Liver (tissue), 10 donors: ENCODE data around the gene INA. TPM values are rescaled to one million over a fixed set of nuclear protein-coding genes. Genes with fewer than 3 reads are reported as not detected.

Source experiments
- DNase-seq: peaks from one replicate; pipeline ENCODE4 v3.0.0-alpha.2; 2017; ENCODE audit warnings: low spot score
- H3K27ac ChIP-seq, 2 donors: one replicate each; pipeline ENCODE4 v1.7.0; 2013; ENCODE audit warnings: inconsistent platforms in 2 of 2, low read length in 2 of 2, control low read depth in 1 of 2, low read depth in 1 of 2, mild to moderate bottlenecking in 1 of 2
- H3K27me3 ChIP-seq, 4 donors: one replicate each; pipeline versions ENCODE4 v1.6.1 to v1.7.0; 2013; ENCODE audit warnings: low read length in 3 of 4, inconsistent platforms in 1 of 4, mild to moderate bottlenecking in 1 of 4, moderate library complexity in 1 of 4; ENCODE audit not compliant: control insufficient read depth in 4 of 4, insufficient read depth in 4 of 4
- H3K36me3 ChIP-seq, 4 donors: one replicate each; pipeline versions ENCODE4 v1.6.1 to v1.7.0; 2013; ENCODE audit warnings: low read length in 3 of 4, mild to moderate bottlenecking in 3 of 4, low read depth in 1 of 4, moderate library complexity in 1 of 4; ENCODE audit not compliant: control insufficient read depth in 4 of 4, insufficient read depth in 3 of 4
- H3K4me1 ChIP-seq, 4 donors: one replicate each; pipeline versions ENCODE4 v1.6.1 to v1.7.0; 2013; ENCODE audit warnings: low read length in 3 of 4, mild to moderate bottlenecking in 3 of 4, moderate library complexity in 1 of 4; ENCODE audit not compliant: control insufficient read depth in 4 of 4, insufficient read depth in 4 of 4
- H3K4me3 ChIP-seq, 3 donors: one replicate each; pipeline versions ENCODE4 v1.6.1 to v1.7.0; 2013; ENCODE audit warnings: low read length in 3 of 3, control low read depth in 1 of 3, low read depth in 1 of 3, mild to moderate bottlenecking in 1 of 3
- H3K9ac ChIP-seq, 2 donors: one replicate each; pipeline ENCODE4 v1.7.0; 2013; ENCODE audit warnings: low read length in 2 of 2, mild to moderate bottlenecking in 2 of 2, moderate library complexity in 2 of 2, control low read depth in 1 of 2, low read depth in 1 of 2
- H3K9me3 ChIP-seq, 4 donors: one replicate each; pipeline versions ENCODE4 v1.6.1 to v1.7.0; 2013; ENCODE audit warnings: low read length in 3 of 4; ENCODE audit not compliant: control insufficient read depth in 4 of 4
- EGR1 ChIP-seq, 2 donors: IDR thresholded peaks; 2 replicates each; pipeline ENCODE4 v1.6.1; 2016 to 2018; ENCODE audit warnings: antibody characterized with exemption in 2 of 2, low read depth in 2 of 2
- SP1 ChIP-seq: IDR thresholded peaks from 2 replicates; pipeline ENCODE4 v1.6.1; 2018; ENCODE audit warnings: antibody characterized with exemption, mild to moderate bottlenecking
- YY1 ChIP-seq: IDR thresholded peaks from 2 replicates; pipeline ENCODE4 v1.6.1; 2016; ENCODE audit warnings: antibody characterized with exemption, mild to moderate bottlenecking
- WGBS: extraction: QIAGEN DNeasy Blood & Tissue Kit; methylation state at CpG from one replicate; pipeline ENCODE4 v1.1.7; 2013; 5-methylcytosine and 5-hydroxymethylcytosine counted together
- polyA plus RNA-seq, 2 donors: library from polyadenylated mRNA; stranded (reverse) in 1 of 2; unstranded in 1 of 2; fragments of 200-250 nt in 1 of 2; fragments of >200 nt in 1 of 2; fragmentation: Nextera tagmentation in 1 of 2; extraction: Ambion mirVana in 1 of 2; gene quantifications; one replicate each; pipeline versions ENCODE4 v1.2.1 to v1.2.3, GENCODE V29; 2013 to 2015
- small RNA-seq: library from RNA; depleted of rRNA; stranded (forward); fragments of <200 nt; gene quantifications from one replicate; pipeline ENCODE3, GENCODE V24; 2014
- total RNA-seq, 2 donors: library from RNA; depleted of rRNA; stranded (reverse); fragments of >200 nt; gene quantifications; one replicate each; pipeline ENCODE4 v1.2.3, GENCODE V29; 2014
- donor health status: healthy.
- donor health status: healthy.
- donor health status: healthy.
- donor health status: healthy.
- donor health status: healthy.

Gene INA
- total and polyA plus RNA-seq, 4 donors: not detected

DNA sequence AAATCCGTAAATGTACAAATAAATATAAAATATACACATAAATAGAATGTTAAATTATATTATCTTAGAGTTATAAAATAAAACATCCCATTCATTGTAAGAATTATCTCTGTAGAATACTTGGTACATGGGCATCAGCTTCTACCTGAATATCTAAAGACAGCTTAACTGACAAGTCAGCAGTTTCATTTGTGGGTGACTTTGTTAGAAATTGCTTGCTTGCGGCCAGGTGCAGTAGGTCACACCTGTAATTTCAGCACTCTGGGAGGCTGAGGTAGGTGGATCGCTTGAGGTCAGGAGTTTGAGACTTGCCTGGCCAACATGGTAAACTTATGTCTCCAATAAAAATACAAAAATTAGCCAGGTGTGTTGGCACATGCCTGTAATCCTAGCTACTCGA is 59.4 kb downstream of the INA start:
- H3K36me3 ChIP-seq: peaks cover 0 to 17% (median 7%) of the 10 kb centered on the region in 4 donors
- no peaks in the 10 kb centered on the region for H3K9me3 ChIP-seq
- no peak for DNase-seq
- H3K4me3 ChIP-seq: no peak overlapping the region
- no peak for TF ChIP-seq YY1
- no peak for TF ChIP-seq SP1
- TF ChIP-seq EGR1 (IDR thresholded peaks at IDR 0.05; ENCODE audit: low read depth in 2 of 2): no peak
- no peak overlapping the region for H3K27ac ChIP-seq
- no peaks in the 10 kb centered on the region for H3K4me1 ChIP-seq
- 98% methylated on average over 4 of the region's 4 CpGs for WGBS
- H3K27me3 ChIP-seq: no peaks in the 10 kb centered on the region
- H3K9ac ChIP-seq: no peak overlapping the region

Small RNAs within 50 kb of the gene (small RNA-seq; reads per million reads assigned to genes)
- not detected for gene RNU11-3P

Other genes with a start within 250 kb of the INA start
- 10 to 100 TPM; 47.8 to 65.3 TPM for gene NT5C2, start 83.9 kb upstream of the INA start, total RNA-seq
- gene NT5C2, start 83.9 kb upstream of the INA start, polyA plus RNA-seq: 10 to 100 TPM; 14.4 to 18.3 TPM
- not detected for gene RPEL1, start 31.3 kb upstream of the INA start, total RNA-seq
- gene RPEL1, start 31.3 kb upstream of the INA start, polyA plus RNA-seq: not detected
- 1 to 10 TPM; 6.0 to 6.4 TPM for gene PCGF6, start 74.0 kb downstream of the INA start, total RNA-seq
- gene PCGF6, start 74.0 kb downstream of the INA start, polyA plus RNA-seq: 1 to 10 TPM; 5.3 to 8.0 TPM
- gene TAF5, start 90.8 kb downstream of the INA start, total RNA-seq: 1 to 10 TPM; 3.7 to 5.6 TPM
- 1 to 10 TPM in 1 of 2 donors, under 1 TPM in 1; 0.90 to 1.4 TPM for gene TAF5, start 90.8 kb downstream of the INA start, polyA plus RNA-seq
- 100 to 1,000 TPM in 1 of 2 donors, 10 to 100 TPM in 1; 74.7 to 190 TPM for gene ATP5MK, start 119.3 kb downstream of the INA start, total RNA-seq
- 100 to 1,000 TPM; 306 to 632 TPM for gene ATP5MK, start 119.3 kb downstream of the INA start, polyA plus RNA-seq
- 10 to 100 TPM; 11.1 to 20.9 TPM for gene PDCD11, start 119.5 kb downstream of the INA start, total RNA-seq
- 1 to 10 TPM; 8.3 to 8.5 TPM for gene PDCD11, start 119.5 kb downstream of the INA start, polyA plus RNA-seq
- gene CALHM2, start 175.2 kb downstream of the INA start, total RNA-seq: 1 to 10 TPM; 1.6 to 3.7 TPM
- gene CALHM2, start 175.2 kb downstream of the INA start, polyA plus RNA-seq: 1 to 10 TPM; 2.7 to 5.0 TPM
- gene CALHM1, start 181.8 kb downstream of the INA start, total RNA-seq: not detected
- not detected for gene CALHM1, start 181.8 kb downstream of the INA start, polyA plus RNA-seq
- gene CALHM3, start 202.1 kb downstream of the INA start, total RNA-seq: under 1 TPM in 1 of 2 donors, not detected in 1; 0.14 TPM
- not detected for gene CALHM3, start 202.1 kb downstream of the INA start, polyA plus RNA-seq
- gene NEURL1, start 216.6 kb downstream of the INA start, total RNA-seq: 1 to 10 TPM in 1 of 2 donors, under 1 TPM in 1; 0.17 to 3.9 TPM
- 1 to 10 TPM in 1 of 2 donors, under 1 TPM in 1; 0.11 to 1.3 TPM for gene NEURL1, start 216.6 kb downstream of the INA start, polyA plus RNA-seq